HL-60 (cell line): Measurements from ENCODE around the gene PRKAR1B.

ENCODE experiments used
- CTCF ChIP-seq: IDR thresholded peaks from one replicate; pipeline ENCODE4 v1.5.1; 2011; ENCODE audit warnings: low read length, control low read depth, inconsistent platforms; ENCODE audit not compliant: insufficient read depth
- POLR2AphosphoS5 ChIP-seq: IDR thresholded peaks from 2 replicates; pipeline ENCODE4 v1.6.1; 2012; ENCODE audit warnings: low read depth
- REST ChIP-seq: IDR thresholded peaks from 2 replicates; pipeline ENCODE4 v1.6.1; 2012; ENCODE audit warnings: low read depth; ENCODE audit not compliant: insufficient replicate concordance
- SPI1 ChIP-seq: IDR thresholded peaks from 2 replicates; pipeline ENCODE4 v1.6.1; 2012; ENCODE audit warnings: low read depth, mild to moderate bottlenecking, borderline replicate concordance

GRCh38 chr7:560966-561630 is 166.0 kb downstream of the PRKAR1B start:
- no peak for TF ChIP-seq CTCF
- TF ChIP-seq POLR2AphosphoS5, result no peak
- no peak for TF ChIP-seq SPI1
- no peak for TF ChIP-seq REST
